ENCODE measurements around the gene RNF38.

DNA sequence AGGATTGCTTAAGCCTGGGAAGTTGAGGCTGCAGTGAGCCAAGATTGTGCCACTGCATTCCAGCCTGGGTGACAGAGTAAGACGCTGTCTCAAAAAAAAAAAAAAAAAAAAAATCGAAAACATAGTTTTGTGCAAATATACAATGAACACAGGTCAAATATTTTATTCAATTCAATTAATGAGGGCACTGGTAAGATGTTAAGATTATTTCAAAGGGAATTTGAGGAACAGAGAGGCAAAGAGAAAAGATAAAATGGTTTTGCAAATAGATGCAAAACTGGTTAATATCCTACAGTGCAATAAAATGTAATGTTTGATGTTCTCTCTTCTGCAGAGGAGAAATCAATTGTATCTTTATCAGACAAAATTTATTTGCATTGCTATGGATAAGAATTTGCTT is 102.3 kb downstream of the RNF38 start:
- TF ChIP-seq EZH2 (IDR thresholded peaks at IDR 0.05; ENCODE audit: borderline replicate concordance) (no peak), EZH2phosphoT487 (IDR thresholded peaks at IDR 0.05; ENCODE audit: low read depth, severe bottlenecking, unreplicated experiment) (no peak)
- TF ChIP-seq, protein P1, sequence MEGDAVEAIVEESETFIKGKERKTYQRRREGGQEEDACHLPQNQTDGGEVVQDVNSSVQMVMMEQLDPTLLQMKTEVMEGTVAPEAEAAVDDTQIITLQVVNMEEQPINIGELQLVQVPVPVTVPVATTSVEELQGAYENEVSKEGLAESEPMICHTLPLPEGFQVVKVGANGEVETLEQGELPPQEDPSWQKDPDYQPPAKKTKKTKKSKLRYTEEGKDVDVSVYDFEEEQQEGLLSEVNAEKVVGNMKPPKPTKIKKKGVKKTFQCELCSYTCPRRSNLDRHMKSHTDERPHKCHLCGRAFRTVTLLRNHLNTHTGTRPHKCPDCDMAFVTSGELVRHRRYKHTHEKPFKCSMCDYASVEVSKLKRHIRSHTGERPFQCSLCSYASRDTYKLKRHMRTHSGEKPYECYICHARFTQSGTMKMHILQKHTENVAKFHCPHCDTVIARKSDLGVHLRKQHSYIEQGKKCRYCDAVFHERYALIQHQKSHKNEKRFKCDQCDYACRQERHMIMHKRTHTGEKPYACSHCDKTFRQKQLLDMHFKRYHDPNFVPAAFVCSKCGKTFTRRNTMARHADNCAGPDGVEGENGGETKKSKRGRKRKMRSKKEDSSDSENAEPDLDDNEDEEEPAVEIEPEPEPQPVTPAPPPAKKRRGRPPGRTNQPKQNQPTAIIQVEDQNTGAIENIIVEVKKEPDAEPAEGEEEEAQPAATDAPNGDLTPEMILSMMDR (IDR thresholded peaks at IDR 0.05; ENCODE audit: poor library complexity): no peak

All from hepatocyte (in vitro differentiated cells).